Mesenchymal stem cell (in vitro differentiated cells and primary cell): ENCODE results near the gene LTC4S.
A peak's percentile ranks its signal among the peaks of the same experiment; 100 is the strongest.

Source experiments
- DNase-seq: peaks from one replicate; pipeline ENCODE4 v3.0.0-alpha.2; 2013
- H2AFZ ChIP-seq: one replicate; pipeline ENCODE4 v1.6.1; 2013; ENCODE audit warnings: low read depth, mild to moderate bottlenecking, control low read depth, inconsistent platforms, low read length, moderate library complexity
- H2AK5ac ChIP-seq: 2 replicates; pipeline ENCODE4 v1.6.1; 2013; ENCODE audit warnings: low read length, moderate library complexity, mild to moderate bottlenecking, inconsistent platforms; ENCODE audit not compliant: severe bottlenecking
- H2BK120ac ChIP-seq: one replicate; pipeline ENCODE4 v1.6.1; 2013; ENCODE audit warnings: low read depth, mild to moderate bottlenecking, inconsistent platforms, low read length, moderate library complexity
- H2BK12ac ChIP-seq, 2 experiments: one replicate each; pipeline ENCODE4 v1.6.1; 2013; ENCODE audit warnings: inconsistent platforms in 2 of 2, low read length in 2 of 2, mild to moderate bottlenecking in 2 of 2, moderate library complexity in 2 of 2, control low read depth in 1 of 2
- H2BK15ac ChIP-seq: one replicate; pipeline ENCODE4 v1.6.1; 2013; ENCODE audit warnings: mild to moderate bottlenecking, low read depth, inconsistent platforms; ENCODE audit not compliant: poor library complexity, severe bottlenecking
- H2BK5ac ChIP-seq: 2 replicates; pipeline ENCODE4 v1.6.1; 2013; ENCODE audit warnings: low read depth, mild to moderate bottlenecking, low read length, control low read depth, inconsistent platforms; ENCODE audit not compliant: poor library complexity, severe bottlenecking
- H3K14ac ChIP-seq, 2 experiments: one replicate each; pipeline ENCODE4 v1.6.1; 2013; ENCODE audit warnings: inconsistent platforms in 2 of 2, low read length in 2 of 2, control low read depth in 1 of 2, mild to moderate bottlenecking in 1 of 2, moderate library complexity in 1 of 2
- H3K18ac ChIP-seq, 2 experiments: one replicate each; pipeline ENCODE4 v1.6.1; 2013; ENCODE audit warnings: inconsistent platforms in 2 of 2, low read length in 2 of 2, control low read depth in 1 of 2, low read depth in 1 of 2, mild to moderate bottlenecking in 1 of 2
- H3K23ac ChIP-seq, 2 experiments: one replicate each; pipeline ENCODE4 v1.6.1; 2013; ENCODE audit warnings: inconsistent platforms in 2 of 2, low read length in 2 of 2, mild to moderate bottlenecking in 2 of 2, moderate library complexity in 2 of 2, control low read depth in 1 of 2
- H3K27ac ChIP-seq: 2 replicates; pipeline ENCODE4 v1.5.1; 2013; ENCODE audit warnings: mild to moderate bottlenecking, moderate library complexity, low read length, control low read depth, inconsistent platforms; ENCODE audit not compliant: poor library complexity, severe bottlenecking
- H3K27me3 ChIP-seq, 2 experiments: 2 replicates each; pipeline versions ENCODE4 v1.6.1 to v1.7.0; 2013; ENCODE audit warnings: low read length in 2 of 2, mild to moderate bottlenecking in 2 of 2, moderate library complexity in 2 of 2, control low read depth in 1 of 2, inconsistent platforms in 1 of 2; ENCODE audit not compliant: control insufficient read depth in 1 of 2, insufficient read depth in 1 of 2
- H3K36me3 ChIP-seq, 2 experiments: 2 replicates each; pipeline versions ENCODE4 v1.6.1 to v1.7.0; 2013; ENCODE audit warnings: low read length in 2 of 2, control low read depth in 1 of 2, inconsistent platforms in 1 of 2, low read depth in 1 of 2, mild to moderate bottlenecking in 1 of 2; ENCODE audit not compliant: insufficient read depth in 2 of 2, control insufficient read depth in 1 of 2
- H3K4ac ChIP-seq, 2 experiments: one replicate each; pipeline ENCODE4 v1.6.1; 2013; ENCODE audit warnings: inconsistent platforms in 2 of 2, low read length in 2 of 2, mild to moderate bottlenecking in 2 of 2, moderate library complexity in 2 of 2, control low read depth in 1 of 2, low read depth in 1 of 2
- H3K4me1 ChIP-seq: 2 replicates; pipeline ENCODE4 v1.6.1; 2013; ENCODE audit warnings: low read depth, low read length, control low read depth; ENCODE audit not compliant: control insufficient read depth, insufficient read depth
- H3K4me2 ChIP-seq: 2 replicates; pipeline ENCODE4 v1.6.1; 2013; ENCODE audit warnings: low read length, mild to moderate bottlenecking, inconsistent platforms; ENCODE audit not compliant: poor library complexity, severe bottlenecking
- H3K4me3 ChIP-seq, 2 experiments: 2 replicates each; pipeline versions ENCODE4 v1.5.1 to v1.7.0; 2013; ENCODE audit warnings: low read length in 2 of 2, mild to moderate bottlenecking in 2 of 2, control low read depth in 1 of 2, low read depth in 1 of 2; ENCODE audit not compliant: insufficient read depth in 1 of 2
- H3K79me1 ChIP-seq: replicated peaks from 2 replicates; pipeline ENCODE4 v1.6.1; 2013; ENCODE audit warnings: mild to moderate bottlenecking, control low read depth, low read length, inconsistent platforms; ENCODE audit not compliant: poor library complexity, severe bottlenecking
- H3K9ac ChIP-seq: 2 replicates; pipeline ENCODE4 v1.7.0; 2013; ENCODE audit warnings: mild to moderate bottlenecking, low read length, moderate library complexity
- H3K9me3 ChIP-seq: 2 replicates; pipeline ENCODE4 v1.7.0; 2013; ENCODE audit warnings: mild to moderate bottlenecking, low read length; ENCODE audit not compliant: control insufficient read depth
- H4K8ac ChIP-seq: one replicate; pipeline ENCODE4 v1.6.1; 2013; ENCODE audit warnings: inconsistent platforms, mild to moderate bottlenecking, low read length, moderate library complexity
- H4K91ac ChIP-seq: one replicate; pipeline ENCODE4 v1.6.1; 2013; ENCODE audit warnings: mild to moderate bottlenecking, low read length, inconsistent platforms
- WGBS: methylation state at CpG from one replicate; pipeline ENCODE4 v1.1.7; 2013; ENCODE audit warnings: mixed read lengths; 5-methylcytosine and 5-hydroxymethylcytosine counted together

The LTC4S gene

DNA sequence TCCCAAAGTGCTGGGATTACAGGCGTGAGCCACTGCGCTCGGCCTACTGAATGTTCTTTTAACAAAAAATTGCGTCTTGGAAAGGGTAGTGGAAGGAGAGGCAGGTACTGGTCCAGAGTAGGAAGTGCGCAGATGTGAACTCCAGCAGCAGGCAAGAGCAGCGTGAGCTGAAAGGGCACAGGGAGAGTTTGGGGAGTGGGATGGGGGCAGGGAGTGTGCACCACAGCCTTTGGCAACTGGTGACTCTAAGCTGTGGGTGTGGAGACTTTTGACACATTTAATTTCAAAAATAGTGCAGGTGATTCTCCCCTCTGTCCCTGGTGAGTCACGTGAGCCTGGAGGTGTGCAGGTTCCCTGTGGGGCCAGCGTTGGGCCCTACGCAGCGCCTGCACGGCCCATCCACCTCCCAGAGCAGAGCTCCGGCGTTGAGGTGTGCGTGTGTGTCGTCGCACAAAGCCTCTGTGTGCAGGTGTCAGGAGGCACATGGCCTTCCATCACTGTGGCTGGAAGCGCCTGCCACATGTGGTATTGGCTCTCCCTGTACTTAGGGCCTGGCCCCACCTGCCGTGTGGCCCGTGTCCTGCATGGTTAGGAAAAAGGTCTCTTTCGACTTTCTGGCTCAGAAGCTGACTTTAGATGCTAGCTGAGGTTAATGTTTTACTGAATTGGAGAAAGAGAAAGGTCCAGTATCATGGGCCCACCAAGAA, 38.4 kb downstream of the LTC4S start:
- Histone ChIP-seq H3K9me3 (no peaks in the 10 kb centered on the region), H3K4me3 (no peak overlapping the region), H3K79me1 (peaks cover 16% of the 10 kb centered on the region), H3K18ac (peak overlapping the region in 1 of 2 experiments; percentile 6), H3K4me1 (peaks cover 33% of the 10 kb centered on the region), H3K14ac (no peak overlapping the region), H2AK5ac (no peak overlapping the region), H3K9ac (no peak overlapping the region), H3K23ac (no peak overlapping the region), H4K8ac (no peak overlapping the region), H3K27ac (peak overlapping the region; percentile 31), H4K91ac (no peak overlapping the region), H2BK15ac (no peak overlapping the region), H3K27me3 (no peaks in the 10 kb centered on the region), H2BK12ac (no peak overlapping the region), H2AFZ (no peak overlapping the region), H2BK5ac (no peak overlapping the region), H3K4me2 (no peak overlapping the region), H3K4ac (no peak overlapping the region), H3K36me3 (peaks cover 69 to 89% of the 10 kb centered on the region in 2 experiments), H2BK120ac (no peak overlapping the region)
- DNase-seq: no peak
- WGBS: 97% methylated on average over 20 of the region's 20 CpGs

DNA sequence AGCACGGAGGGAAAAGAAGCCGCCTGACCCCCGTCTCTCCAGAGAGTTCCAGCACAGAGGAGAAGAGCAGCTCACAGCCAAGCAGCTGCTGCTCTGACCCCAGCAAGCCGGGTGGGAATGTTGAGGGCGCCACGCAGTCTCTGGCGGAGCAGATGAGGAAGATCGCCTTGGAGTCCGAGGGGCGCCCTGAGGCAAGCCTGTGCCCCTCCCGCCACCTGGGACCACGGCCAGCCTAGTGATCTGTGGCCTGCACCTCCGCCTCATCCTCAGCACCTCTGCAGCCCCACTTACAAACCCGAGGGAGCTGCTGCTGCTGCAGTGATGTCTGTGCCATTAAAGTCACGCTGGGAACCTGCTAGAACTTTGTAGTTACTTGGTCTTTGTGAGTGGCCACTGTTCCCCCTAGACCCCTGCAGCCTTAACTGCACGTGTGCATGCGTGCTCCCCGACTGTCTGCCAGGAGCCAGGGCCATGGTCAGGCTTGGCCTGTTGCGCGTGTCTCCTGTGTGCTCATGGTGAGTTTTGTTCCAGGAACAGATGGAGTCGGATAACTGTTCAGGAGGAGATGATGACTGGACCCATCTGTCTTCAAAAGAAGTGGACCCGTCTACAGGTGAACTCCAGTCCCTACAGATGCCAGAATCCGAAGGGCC, 39.4 kb downstream of the LTC4S start:
- H2BK120ac ChIP-seq: no peak overlapping the region
- H2BK12ac ChIP-seq: no peak overlapping the region
- no peak overlapping the region for H4K91ac ChIP-seq
- H3K9ac ChIP-seq: peak overlapping the region; percentile 48
- peak overlapping the region in 1 of 2 experiments; percentile 10 for H3K4me3 ChIP-seq
- peaks cover 18% of the 10 kb centered on the region for H3K79me1 ChIP-seq
- no peak overlapping the region for H3K14ac ChIP-seq
- H2AFZ ChIP-seq: no peak overlapping the region
- H3K4me2 ChIP-seq: no peak overlapping the region
- H3K27me3 ChIP-seq: no peaks in the 10 kb centered on the region
- H2BK5ac ChIP-seq: no peak overlapping the region
- H3K4ac ChIP-seq: no peak overlapping the region
- no peaks in the 10 kb centered on the region for H3K9me3 ChIP-seq
- H2AK5ac ChIP-seq: no peak overlapping the region
- H2BK15ac ChIP-seq: no peak overlapping the region
- peak overlapping the region; percentile 44 for H3K27ac ChIP-seq
- no peak overlapping the region for H4K8ac ChIP-seq
- WGBS: 95% methylated on average over 23 of the region's 23 CpGs
- no peak for DNase-seq
- no peak overlapping the region for H3K23ac ChIP-seq
- H3K36me3 ChIP-seq: peaks cover 74 to 89% of the 10 kb centered on the region in 2 experiments
- peaks cover 32% of the 10 kb centered on the region for H3K4me1 ChIP-seq
- no peak overlapping the region for H3K18ac ChIP-seq

DNA sequence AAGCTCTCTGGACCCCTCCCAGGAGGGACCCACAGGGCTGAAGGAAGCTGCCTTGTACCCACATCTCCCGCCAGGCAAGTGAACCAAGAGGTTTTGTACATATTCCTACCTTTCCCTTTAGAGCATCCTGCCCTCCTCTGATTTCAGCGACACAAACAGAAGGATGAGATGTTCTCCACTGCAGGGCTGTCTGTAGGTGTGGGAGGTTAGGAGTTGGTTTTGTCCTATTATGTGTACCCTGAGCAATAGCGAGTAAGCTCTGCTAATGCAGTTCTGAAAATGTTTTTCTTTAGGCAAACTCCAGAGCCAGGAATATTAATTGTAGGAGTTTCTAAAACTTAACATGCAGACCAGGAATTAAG, 39.9 kb downstream of the LTC4S start:
- H3K4me3 ChIP-seq: no peak overlapping the region
- H3K9me3 ChIP-seq: no peaks in the 10 kb centered on the region
- no peak for DNase-seq
- no peak overlapping the region for H3K4ac ChIP-seq
- H2BK15ac ChIP-seq: no peak overlapping the region
- no peak overlapping the region for H3K23ac ChIP-seq
- no peak overlapping the region for H2BK5ac ChIP-seq
- H3K14ac ChIP-seq: no peak overlapping the region
- no peak overlapping the region for H3K27ac ChIP-seq
- no peak overlapping the region for H2AFZ ChIP-seq
- no peak overlapping the region for H4K91ac ChIP-seq
- no peak overlapping the region for H2BK120ac ChIP-seq
- peaks cover 79 to 89% of the 10 kb centered on the region in 2 experiments for H3K36me3 ChIP-seq
- peaks cover 18% of the 10 kb centered on the region for H3K79me1 ChIP-seq
- no peaks in the 10 kb centered on the region for H3K27me3 ChIP-seq
- no peak overlapping the region for H4K8ac ChIP-seq
- WGBS: 97% methylated on average over 3 of the region's 3 CpGs
- no peak overlapping the region for H3K18ac ChIP-seq
- H3K4me1 ChIP-seq: peaks cover 32% of the 10 kb centered on the region
- H3K9ac ChIP-seq: peak overlapping the region; percentile 48
- H2AK5ac ChIP-seq: no peak overlapping the region
- H2BK12ac ChIP-seq: no peak overlapping the region
- no peak overlapping the region for H3K4me2 ChIP-seq

DNA sequence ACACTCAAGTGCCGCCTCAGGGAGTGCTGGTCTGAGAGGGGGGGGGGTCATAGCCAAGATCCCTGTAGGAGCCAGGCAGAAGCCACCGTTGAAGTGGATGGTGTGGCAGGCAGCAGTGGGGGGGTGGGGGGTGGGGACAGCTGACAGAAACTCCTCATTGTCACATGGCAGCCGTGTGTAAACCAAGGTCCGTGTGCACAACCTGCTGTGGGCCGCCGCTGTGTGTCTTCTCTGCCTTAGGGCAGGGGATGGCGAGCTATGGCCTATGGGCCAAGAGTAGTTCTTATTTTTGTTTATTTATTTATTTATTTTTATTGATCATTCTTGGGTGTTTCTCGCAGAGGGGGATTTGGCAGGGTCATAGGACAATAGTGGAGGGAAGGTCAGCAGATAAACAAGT, 40.3 kb downstream of the LTC4S start:
- no peak overlapping the region for H3K14ac ChIP-seq
- 100% methylated on average over 2 of the region's 8 CpGs for WGBS
- H2BK15ac ChIP-seq: no peak overlapping the region
- DNase-seq: no peak
- no peaks in the 10 kb centered on the region for H3K9me3 ChIP-seq
- no peak overlapping the region for H3K18ac ChIP-seq
- H4K91ac ChIP-seq: no peak overlapping the region
- H3K27ac ChIP-seq: no peak overlapping the region
- no peak overlapping the region for H3K23ac ChIP-seq
- no peaks in the 10 kb centered on the region for H3K27me3 ChIP-seq
- peaks cover 78 to 85% of the 10 kb centered on the region in 2 experiments for H3K36me3 ChIP-seq
- H3K4ac ChIP-seq: no peak overlapping the region
- H2BK12ac ChIP-seq: peak overlapping the region in 1 of 2 experiments; percentile 45
- H2BK5ac ChIP-seq: no peak overlapping the region
- H3K9ac ChIP-seq: no peak overlapping the region
- H3K4me2 ChIP-seq: no peak overlapping the region
- no peak overlapping the region for H4K8ac ChIP-seq
- peaks cover 13% of the 10 kb centered on the region for H3K79me1 ChIP-seq
- H2BK120ac ChIP-seq: no peak overlapping the region
- H2AFZ ChIP-seq: no peak overlapping the region
- no peak overlapping the region for H2AK5ac ChIP-seq
- peaks cover 30% of the 10 kb centered on the region for H3K4me1 ChIP-seq
- H3K4me3 ChIP-seq: no peak overlapping the region
